Liver (tissue), 9 donors: Measurements from ENCODE around the gene SLIT1. TPM values are rescaled to one million over a fixed set of nuclear protein-coding genes. Genes with fewer than 3 reads are reported as not detected.

ENCODE experiments used
- DNase-seq: peaks from one replicate; pipeline ENCODE4 v3.0.0-alpha.2; 2017; ENCODE audit warnings: low spot score
- H3K27ac ChIP-seq, 2 donors: one replicate each; pipeline ENCODE4 v1.7.0; 2013; ENCODE audit warnings: inconsistent platforms in 2 of 2, low read length in 2 of 2, control low read depth in 1 of 2, low read depth in 1 of 2, mild to moderate bottlenecking in 1 of 2
- H3K27me3 ChIP-seq, 4 donors: one replicate each; pipeline versions ENCODE4 v1.6.1 to v1.7.0; 2013; ENCODE audit warnings: low read length in 3 of 4, inconsistent platforms in 1 of 4, mild to moderate bottlenecking in 1 of 4, moderate library complexity in 1 of 4; ENCODE audit not compliant: control insufficient read depth in 4 of 4, insufficient read depth in 4 of 4
- H3K36me3 ChIP-seq, 4 donors: one replicate each; pipeline versions ENCODE4 v1.6.1 to v1.7.0; 2013; ENCODE audit warnings: low read length in 3 of 4, mild to moderate bottlenecking in 3 of 4, low read depth in 1 of 4, moderate library complexity in 1 of 4; ENCODE audit not compliant: control insufficient read depth in 4 of 4, insufficient read depth in 3 of 4
- H3K4me1 ChIP-seq, 4 donors: one replicate each; pipeline versions ENCODE4 v1.6.1 to v1.7.0; 2013; ENCODE audit warnings: low read length in 3 of 4, mild to moderate bottlenecking in 3 of 4, moderate library complexity in 1 of 4; ENCODE audit not compliant: control insufficient read depth in 4 of 4, insufficient read depth in 4 of 4
- H3K4me3 ChIP-seq, 3 donors: one replicate each; pipeline versions ENCODE4 v1.6.1 to v1.7.0; 2013; ENCODE audit warnings: low read length in 3 of 3, control low read depth in 1 of 3, low read depth in 1 of 3, mild to moderate bottlenecking in 1 of 3
- H3K9ac ChIP-seq, 2 donors: one replicate each; pipeline ENCODE4 v1.7.0; 2013; ENCODE audit warnings: low read length in 2 of 2, mild to moderate bottlenecking in 2 of 2, moderate library complexity in 2 of 2, control low read depth in 1 of 2, low read depth in 1 of 2
- H3K9me3 ChIP-seq, 4 donors: one replicate each; pipeline versions ENCODE4 v1.6.1 to v1.7.0; 2013; ENCODE audit warnings: low read length in 3 of 4; ENCODE audit not compliant: control insufficient read depth in 4 of 4
- EGR1 ChIP-seq, 2 donors: IDR thresholded peaks; 2 replicates each; pipeline ENCODE4 v1.6.1; 2016 to 2018; ENCODE audit warnings: antibody characterized with exemption in 2 of 2, low read depth in 2 of 2
- FOXA1 ChIP-seq: IDR thresholded peaks from 2 replicates; pipeline ENCODE4 v1.6.1; 2016; ENCODE audit warnings: antibody characterized with exemption
- FOXA2 ChIP-seq: IDR thresholded peaks from 2 replicates; pipeline ENCODE4 v1.6.1; 2016; ENCODE audit warnings: antibody characterized with exemption
- HNF4A ChIP-seq, 2 donors: conservative IDR thresholded peaks; 2 replicates each; pipeline ENCODE4 v1.6.1; 2016; ENCODE audit warnings: antibody characterized with exemption in 2 of 2, mild to moderate bottlenecking in 2 of 2
- NR2F2 ChIP-seq: IDR thresholded peaks from 2 replicates; pipeline ENCODE4 v1.6.1; 2016; ENCODE audit warnings: antibody characterized with exemption
- SP1 ChIP-seq: IDR thresholded peaks from 2 replicates; pipeline ENCODE4 v1.6.1; 2018; ENCODE audit warnings: antibody characterized with exemption, mild to moderate bottlenecking
- YY1 ChIP-seq: IDR thresholded peaks from 2 replicates; pipeline ENCODE4 v1.6.1; 2016; ENCODE audit warnings: antibody characterized with exemption, mild to moderate bottlenecking
- WGBS: extraction: QIAGEN DNeasy Blood & Tissue Kit; methylation state at CpG from one replicate; pipeline ENCODE4 v1.1.7; 2013; 5-methylcytosine and 5-hydroxymethylcytosine counted together
- polyA plus RNA-seq, 2 donors: library from polyadenylated mRNA; stranded (reverse) in 1 of 2; unstranded in 1 of 2; fragments of 200-250 nt in 1 of 2; fragments of >200 nt in 1 of 2; fragmentation: Nextera tagmentation in 1 of 2; extraction: Ambion mirVana in 1 of 2; gene quantifications; one replicate each; pipeline versions ENCODE4 v1.2.1 to v1.2.3, GENCODE V29; 2013 to 2015
- total RNA-seq, 2 donors: library from RNA; depleted of rRNA; stranded (reverse); fragments of >200 nt; gene quantifications; one replicate each; pipeline ENCODE4 v1.2.3, GENCODE V29; 2014
- TF ChIP-seq, protein P1 (sequence below): fragments of 150-350 bp; IDR thresholded peaks from 2 replicates; pipeline ENCODE4 v1.5.1; 2017; ENCODE audit warnings: improper control_type of control experiment, low read depth, low read length; ENCODE audit not compliant: missing input control
- TF ChIP-seq, protein P2 (sequence below): IDR thresholded peaks from 2 replicates; pipeline ENCODE4 v1.6.1; 2016; ENCODE audit warnings: antibody characterized with exemption, mild to moderate bottlenecking
- TF ChIP-seq, protein P3 (sequence below): IDR thresholded peaks from 2 replicates; pipeline ENCODE4 v1.6.1; 2016; ENCODE audit warnings: antibody characterized with exemption
- TF ChIP-seq, protein P4 (sequence below): IDR thresholded peaks from 2 replicates; pipeline ENCODE4 v1.6.1; 2016; ENCODE audit warnings: antibody characterized with exemption
- TF ChIP-seq, protein P5 (sequence below): IDR thresholded peaks from 2 replicates; pipeline ENCODE4 v1.6.1; 2016; ENCODE audit warnings: antibody characterized with exemption
- donor health status: healthy.
- donor health status: healthy.
- donor health status: healthy.
- donor health status: healthy.
- donor health status: healthy.

The SLIT1 gene
- total and polyA plus RNA-seq, 4 donors = under 0.01 to 0.14 (median 0.06) TPM

DNA sequence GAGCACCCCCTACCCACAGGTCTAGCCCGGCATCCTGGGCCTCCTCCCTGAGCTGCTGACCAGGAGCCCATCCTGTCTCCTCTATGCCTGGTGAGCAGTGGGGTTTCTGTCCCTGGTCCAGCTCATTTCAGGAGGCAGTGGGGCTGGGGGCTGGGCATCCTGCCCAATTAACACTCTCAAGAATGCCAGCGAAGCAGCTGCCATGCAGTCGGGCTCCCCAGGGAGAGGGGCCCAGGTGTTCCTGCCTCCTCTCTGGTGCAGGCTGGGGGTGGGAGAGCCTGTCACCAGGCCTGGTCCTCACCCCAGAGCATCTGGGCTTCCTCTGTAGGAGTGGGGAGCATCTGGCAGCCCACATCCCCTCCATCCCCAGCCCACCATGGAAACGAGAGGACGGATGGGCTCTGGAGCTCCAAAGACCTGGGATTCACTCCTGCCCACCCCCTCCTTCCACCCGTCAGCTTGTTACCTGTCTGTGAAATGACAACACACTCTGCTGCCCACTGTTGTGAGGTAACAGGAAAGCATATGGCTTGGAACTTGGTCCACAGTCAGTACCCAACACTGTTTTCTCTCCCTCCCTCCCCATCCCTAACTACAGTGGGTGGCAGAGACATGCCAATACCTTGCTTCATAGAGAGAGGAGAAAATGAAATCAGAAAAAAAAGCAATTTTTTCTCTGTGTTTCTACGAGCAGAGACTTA is 69.1 kb downstream of the SLIT1 start:
- no peaks in the 10 kb centered on the region for H3K4me1 ChIP-seq
- no peaks in the 10 kb centered on the region for H3K27me3 ChIP-seq
- DNase-seq = no peak
- no peaks in the 10 kb centered on the region for H3K36me3 ChIP-seq
- no peak overlapping the region for H3K4me3 ChIP-seq
- TF ChIP-seq EGR1 (IDR thresholded peaks at IDR 0.05; ENCODE audit: low read depth in 2 of 2) (no peak), NR2F2 (no peak), SP1 (no peak), FOXA1 (no peak), HNF4A (conservative IDR thresholded peaks at IDR 0.05) (no peak), YY1 (no peak), FOXA2 (no peak)
- TF ChIP-seq, protein P1, sequence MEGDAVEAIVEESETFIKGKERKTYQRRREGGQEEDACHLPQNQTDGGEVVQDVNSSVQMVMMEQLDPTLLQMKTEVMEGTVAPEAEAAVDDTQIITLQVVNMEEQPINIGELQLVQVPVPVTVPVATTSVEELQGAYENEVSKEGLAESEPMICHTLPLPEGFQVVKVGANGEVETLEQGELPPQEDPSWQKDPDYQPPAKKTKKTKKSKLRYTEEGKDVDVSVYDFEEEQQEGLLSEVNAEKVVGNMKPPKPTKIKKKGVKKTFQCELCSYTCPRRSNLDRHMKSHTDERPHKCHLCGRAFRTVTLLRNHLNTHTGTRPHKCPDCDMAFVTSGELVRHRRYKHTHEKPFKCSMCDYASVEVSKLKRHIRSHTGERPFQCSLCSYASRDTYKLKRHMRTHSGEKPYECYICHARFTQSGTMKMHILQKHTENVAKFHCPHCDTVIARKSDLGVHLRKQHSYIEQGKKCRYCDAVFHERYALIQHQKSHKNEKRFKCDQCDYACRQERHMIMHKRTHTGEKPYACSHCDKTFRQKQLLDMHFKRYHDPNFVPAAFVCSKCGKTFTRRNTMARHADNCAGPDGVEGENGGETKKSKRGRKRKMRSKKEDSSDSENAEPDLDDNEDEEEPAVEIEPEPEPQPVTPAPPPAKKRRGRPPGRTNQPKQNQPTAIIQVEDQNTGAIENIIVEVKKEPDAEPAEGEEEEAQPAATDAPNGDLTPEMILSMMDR = no peak
- TF ChIP-seq, protein P2, sequence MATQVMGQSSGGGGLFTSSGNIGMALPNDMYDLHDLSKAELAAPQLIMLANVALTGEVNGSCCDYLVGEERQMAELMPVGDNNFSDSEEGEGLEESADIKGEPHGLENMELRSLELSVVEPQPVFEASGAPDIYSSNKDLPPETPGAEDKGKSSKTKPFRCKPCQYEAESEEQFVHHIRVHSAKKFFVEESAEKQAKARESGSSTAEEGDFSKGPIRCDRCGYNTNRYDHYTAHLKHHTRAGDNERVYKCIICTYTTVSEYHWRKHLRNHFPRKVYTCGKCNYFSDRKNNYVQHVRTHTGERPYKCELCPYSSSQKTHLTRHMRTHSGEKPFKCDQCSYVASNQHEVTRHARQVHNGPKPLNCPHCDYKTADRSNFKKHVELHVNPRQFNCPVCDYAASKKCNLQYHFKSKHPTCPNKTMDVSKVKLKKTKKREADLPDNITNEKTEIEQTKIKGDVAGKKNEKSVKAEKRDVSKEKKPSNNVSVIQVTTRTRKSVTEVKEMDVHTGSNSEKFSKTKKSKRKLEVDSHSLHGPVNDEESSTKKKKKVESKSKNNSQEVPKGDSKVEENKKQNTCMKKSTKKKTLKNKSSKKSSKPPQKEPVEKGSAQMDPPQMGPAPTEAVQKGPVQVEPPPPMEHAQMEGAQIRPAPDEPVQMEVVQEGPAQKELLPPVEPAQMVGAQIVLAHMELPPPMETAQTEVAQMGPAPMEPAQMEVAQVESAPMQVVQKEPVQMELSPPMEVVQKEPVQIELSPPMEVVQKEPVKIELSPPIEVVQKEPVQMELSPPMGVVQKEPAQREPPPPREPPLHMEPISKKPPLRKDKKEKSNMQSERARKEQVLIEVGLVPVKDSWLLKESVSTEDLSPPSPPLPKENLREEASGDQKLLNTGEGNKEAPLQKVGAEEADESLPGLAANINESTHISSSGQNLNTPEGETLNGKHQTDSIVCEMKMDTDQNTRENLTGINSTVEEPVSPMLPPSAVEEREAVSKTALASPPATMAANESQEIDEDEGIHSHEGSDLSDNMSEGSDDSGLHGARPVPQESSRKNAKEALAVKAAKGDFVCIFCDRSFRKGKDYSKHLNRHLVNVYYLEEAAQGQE = no peak
- TF ChIP-seq, protein P3, sequence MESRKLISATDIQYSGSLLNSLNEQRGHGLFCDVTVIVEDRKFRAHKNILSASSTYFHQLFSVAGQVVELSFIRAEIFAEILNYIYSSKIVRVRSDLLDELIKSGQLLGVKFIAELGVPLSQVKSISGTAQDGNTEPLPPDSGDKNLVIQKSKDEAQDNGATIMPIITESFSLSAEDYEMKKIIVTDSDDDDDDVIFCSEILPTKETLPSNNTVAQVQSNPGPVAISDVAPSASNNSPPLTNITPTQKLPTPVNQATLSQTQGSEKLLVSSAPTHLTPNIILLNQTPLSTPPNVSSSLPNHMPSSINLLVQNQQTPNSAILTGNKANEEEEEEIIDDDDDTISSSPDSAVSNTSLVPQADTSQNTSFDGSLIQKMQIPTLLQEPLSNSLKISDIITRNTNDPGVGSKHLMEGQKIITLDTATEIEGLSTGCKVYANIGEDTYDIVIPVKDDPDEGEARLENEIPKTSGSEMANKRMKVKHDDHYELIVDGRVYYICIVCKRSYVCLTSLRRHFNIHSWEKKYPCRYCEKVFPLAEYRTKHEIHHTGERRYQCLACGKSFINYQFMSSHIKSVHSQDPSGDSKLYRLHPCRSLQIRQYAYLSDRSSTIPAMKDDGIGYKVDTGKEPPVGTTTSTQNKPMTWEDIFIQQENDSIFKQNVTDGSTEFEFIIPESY = no peak
- TF ChIP-seq, protein P4, sequence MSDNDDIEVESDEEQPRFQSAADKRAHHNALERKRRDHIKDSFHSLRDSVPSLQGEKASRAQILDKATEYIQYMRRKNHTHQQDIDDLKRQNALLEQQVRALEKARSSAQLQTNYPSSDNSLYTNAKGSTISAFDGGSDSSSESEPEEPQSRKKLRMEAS = no peak
- H3K9me3 ChIP-seq = no peaks in the 10 kb centered on the region
- H3K27ac ChIP-seq = no peak overlapping the region
- H3K9ac ChIP-seq = no peak overlapping the region
- WGBS = 72% methylated on average over 7 of the region's 7 CpGs

DNA sequence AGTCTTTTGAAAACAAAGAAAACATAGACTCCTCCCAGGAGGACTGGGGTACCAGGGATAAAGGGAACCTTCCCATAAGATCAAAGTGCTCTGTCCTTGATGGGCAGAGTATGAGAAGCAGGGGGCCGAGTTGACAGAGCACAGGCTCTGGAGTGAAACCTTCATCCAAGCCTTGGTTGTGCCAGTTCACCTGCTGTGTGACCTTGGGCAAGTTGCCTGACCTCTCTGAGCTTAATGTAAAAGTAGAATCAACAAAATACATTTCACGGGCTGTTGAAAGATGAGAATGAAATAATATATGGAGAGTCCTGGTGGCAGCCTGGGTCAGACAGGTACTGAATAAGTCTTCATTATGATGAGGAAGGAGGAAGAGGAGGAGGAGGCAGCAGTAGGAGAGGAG is 69.9 kb downstream of the SLIT1 start:
- H3K27me3 ChIP-seq = no peaks in the 10 kb centered on the region
- H3K4me3 ChIP-seq = no peak overlapping the region
- H3K27ac ChIP-seq = no peak overlapping the region
- TF ChIP-seq, protein P5, sequence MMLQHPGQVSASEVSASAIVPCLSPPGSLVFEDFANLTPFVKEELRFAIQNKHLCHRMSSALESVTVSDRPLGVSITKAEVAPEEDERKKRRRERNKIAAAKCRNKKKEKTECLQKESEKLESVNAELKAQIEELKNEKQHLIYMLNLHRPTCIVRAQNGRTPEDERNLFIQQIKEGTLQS = no peak
- TF ChIP-seq SP1 (no peak), FOXA2 (no peak), EGR1 (IDR thresholded peaks at IDR 0.05; ENCODE audit: low read depth in 2 of 2) (no peak)
- no peak for DNase-seq
- no peak overlapping the region for H3K9ac ChIP-seq
- no peaks in the 10 kb centered on the region for H3K9me3 ChIP-seq
- WGBS = 79% methylated on average over 2 of the region's 2 CpGs
- H3K36me3 ChIP-seq = no peaks in the 10 kb centered on the region
- no peaks in the 10 kb centered on the region for H3K4me1 ChIP-seq
